ENCODE results near the gene ZNF300.

ZNF300 gene

DNA sequence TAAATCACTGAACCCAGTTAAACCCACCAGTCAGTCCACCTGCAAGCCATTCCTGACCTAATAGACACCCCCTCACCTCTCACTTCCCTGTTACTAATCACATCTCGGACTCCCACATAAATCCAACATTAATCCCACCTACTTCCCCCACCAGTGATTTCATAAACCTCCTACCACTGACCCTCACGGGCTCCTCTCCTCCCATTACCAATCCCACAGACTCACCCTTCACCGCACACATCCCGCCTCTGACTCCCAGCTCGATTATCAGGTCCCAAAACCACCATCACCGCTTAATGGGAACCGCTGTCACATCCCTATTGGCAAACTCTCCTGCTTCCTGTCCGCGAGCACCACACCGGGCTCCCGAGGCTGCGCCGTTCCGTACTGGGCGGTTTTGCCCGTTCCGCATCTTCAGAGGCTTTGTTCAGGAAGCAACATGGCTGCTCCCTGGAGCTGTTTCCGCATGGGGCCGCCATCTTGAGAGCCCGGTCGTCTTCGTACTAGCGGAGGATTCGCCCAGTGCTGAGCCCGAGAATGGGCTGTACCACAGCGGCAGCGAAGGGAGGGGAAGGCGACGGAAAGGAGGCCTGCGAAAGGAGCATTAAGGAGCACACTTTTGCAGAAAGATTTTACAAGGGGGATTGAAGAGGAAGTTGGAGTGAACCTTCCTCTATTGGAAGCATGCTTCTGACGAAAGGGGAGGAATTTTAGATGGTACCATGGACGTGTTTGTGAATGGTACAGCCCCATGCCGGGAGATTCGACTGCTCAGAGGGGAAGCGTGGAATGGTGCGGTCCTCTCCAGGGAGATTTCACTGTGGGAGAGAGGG, at the start of gene ZNF300:
TSS of gene ZNF300 (minus strand) at position 502 of the 833 bp plus-strand sequence. CDS start 1,825 bp downstream, outside the sequence.
- H3K27me3 ChIP-seq (ENCODE audit: insufficient read depth, low read depth, severe bottlenecking): no peaks in the 10 kb centered on the region
- H3K27ac ChIP-seq: peak within 1 kb of the TSS; percentile 99
- H3K4me3 ChIP-seq (ENCODE audit: low read depth, low read length): peak within 1 kb of the TSS; percentile 65
- H3K36me3 ChIP-seq: peaks cover 39% of the 10 kb centered on the region
- H3K9me3 ChIP-seq (ENCODE audit: severe bottlenecking): peaks cover 36% of the 10 kb centered on the region
- TF ChIP-seq, protein P1, sequence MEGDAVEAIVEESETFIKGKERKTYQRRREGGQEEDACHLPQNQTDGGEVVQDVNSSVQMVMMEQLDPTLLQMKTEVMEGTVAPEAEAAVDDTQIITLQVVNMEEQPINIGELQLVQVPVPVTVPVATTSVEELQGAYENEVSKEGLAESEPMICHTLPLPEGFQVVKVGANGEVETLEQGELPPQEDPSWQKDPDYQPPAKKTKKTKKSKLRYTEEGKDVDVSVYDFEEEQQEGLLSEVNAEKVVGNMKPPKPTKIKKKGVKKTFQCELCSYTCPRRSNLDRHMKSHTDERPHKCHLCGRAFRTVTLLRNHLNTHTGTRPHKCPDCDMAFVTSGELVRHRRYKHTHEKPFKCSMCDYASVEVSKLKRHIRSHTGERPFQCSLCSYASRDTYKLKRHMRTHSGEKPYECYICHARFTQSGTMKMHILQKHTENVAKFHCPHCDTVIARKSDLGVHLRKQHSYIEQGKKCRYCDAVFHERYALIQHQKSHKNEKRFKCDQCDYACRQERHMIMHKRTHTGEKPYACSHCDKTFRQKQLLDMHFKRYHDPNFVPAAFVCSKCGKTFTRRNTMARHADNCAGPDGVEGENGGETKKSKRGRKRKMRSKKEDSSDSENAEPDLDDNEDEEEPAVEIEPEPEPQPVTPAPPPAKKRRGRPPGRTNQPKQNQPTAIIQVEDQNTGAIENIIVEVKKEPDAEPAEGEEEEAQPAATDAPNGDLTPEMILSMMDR (IDR thresholded peaks at IDR 0.05; ENCODE audit: low read depth, low read length): no peak
- DNase-seq: peak; percentile 96

DNA sequence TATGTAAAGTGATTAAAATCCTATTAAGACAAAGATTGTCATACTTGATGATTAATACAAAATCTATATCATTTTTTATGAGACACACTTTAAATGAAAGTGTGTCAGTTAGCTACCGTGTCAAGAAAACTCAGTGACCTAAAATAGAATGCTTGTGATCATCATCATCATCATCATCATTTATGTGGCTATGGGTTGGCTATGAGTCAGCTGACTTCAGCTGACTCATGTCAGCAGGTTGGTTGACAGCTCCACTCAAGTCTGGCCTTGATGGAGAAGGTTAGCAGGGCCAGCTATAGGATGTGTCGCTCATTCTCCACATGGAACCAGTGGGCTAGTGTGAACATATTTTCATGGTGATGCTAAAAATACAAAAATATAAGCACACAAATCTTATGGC, 43.8 kb upstream of the ZNF300 start:
- Histone ChIP-seq H3K27me3 (ENCODE audit: insufficient read depth, low read depth, severe bottlenecking) (peaks cover 8% of the 10 kb centered on the region), H3K9me3 (ENCODE audit: severe bottlenecking) (peaks cover 46% of the 10 kb centered on the region), H3K27ac (no peak overlapping the region), H3K4me3 (ENCODE audit: low read depth, low read length) (no peak overlapping the region), H3K36me3 (no peaks in the 10 kb centered on the region)
- TF ChIP-seq, protein P1 (IDR thresholded peaks at IDR 0.05; ENCODE audit: low read depth, low read length): no peak
- no peak for DNase-seq

DNA sequence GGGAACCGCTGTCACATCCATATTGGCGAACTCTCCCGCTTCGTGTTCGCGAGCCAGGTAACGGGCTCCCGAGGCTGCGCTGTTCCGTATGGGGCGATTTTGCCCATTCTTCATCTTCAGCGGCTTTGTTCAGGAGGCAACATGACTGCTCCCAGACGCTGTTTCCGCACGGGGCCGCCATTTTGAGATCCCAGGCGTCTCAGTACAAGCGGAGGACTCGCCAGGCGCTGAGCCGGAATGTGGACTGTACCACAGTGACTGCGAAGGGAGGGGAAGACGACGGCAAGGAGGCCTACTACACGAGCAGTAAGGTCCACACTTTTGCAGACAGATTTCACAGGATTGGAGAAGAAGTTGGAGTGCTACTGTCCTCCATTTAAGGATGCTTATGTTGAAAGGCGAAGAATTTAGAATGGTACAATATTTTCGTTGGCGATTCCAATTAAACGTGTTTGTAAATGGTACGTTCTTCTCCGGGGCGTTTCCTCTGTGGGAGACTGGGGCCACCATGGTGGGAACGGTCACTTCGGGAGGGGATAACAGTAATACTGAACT, 41.6 kb upstream of the ZNF300 start:
- H3K36me3 ChIP-seq: no peaks in the 10 kb centered on the region
- H3K9me3 ChIP-seq (ENCODE audit: severe bottlenecking): peaks cover 36% of the 10 kb centered on the region
- H3K4me3 ChIP-seq (ENCODE audit: low read depth, low read length): peak overlapping the region; percentile 63
- peaks cover 8% of the 10 kb centered on the region for H3K27me3 ChIP-seq (ENCODE audit: insufficient read depth, low read depth, severe bottlenecking)
- H3K27ac ChIP-seq: peak overlapping the region; percentile 79
- TF ChIP-seq, protein P1 (IDR thresholded peaks at IDR 0.05; ENCODE audit: low read depth, low read length): no peak
- DNase-seq: peak; percentile 77

DNA sequence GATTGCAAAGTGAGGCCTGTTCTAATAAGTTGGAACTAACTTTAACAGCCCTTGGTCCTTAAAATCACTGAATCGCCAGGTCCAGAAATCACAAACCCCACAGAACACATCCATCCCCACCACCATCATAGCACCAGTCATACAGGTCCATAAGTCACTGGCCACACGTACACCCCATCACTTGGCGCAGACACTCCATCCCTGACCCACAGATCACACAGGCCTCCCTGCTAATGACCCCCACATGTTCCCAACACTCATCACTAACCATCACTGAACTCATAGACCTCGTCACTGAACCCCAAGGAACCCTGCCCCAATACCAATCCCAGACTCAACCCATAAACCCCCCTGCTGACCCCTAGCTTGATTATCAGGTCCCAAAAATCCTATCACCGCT, 41.2 kb upstream of the ZNF300 start:
- Histone ChIP-seq H3K9me3 (ENCODE audit: severe bottlenecking) (peaks cover 31% of the 10 kb centered on the region), H3K36me3 (no peaks in the 10 kb centered on the region), H3K27ac (peak overlapping the region; percentile 79), H3K27me3 (ENCODE audit: insufficient read depth, low read depth, severe bottlenecking) (peaks cover 8% of the 10 kb centered on the region), H3K4me3 (ENCODE audit: low read depth, low read length) (peak overlapping the region; percentile 63)
- TF ChIP-seq, protein P1 (IDR thresholded peaks at IDR 0.05; ENCODE audit: low read depth, low read length): no peak
- DNase-seq: no peak

DNA sequence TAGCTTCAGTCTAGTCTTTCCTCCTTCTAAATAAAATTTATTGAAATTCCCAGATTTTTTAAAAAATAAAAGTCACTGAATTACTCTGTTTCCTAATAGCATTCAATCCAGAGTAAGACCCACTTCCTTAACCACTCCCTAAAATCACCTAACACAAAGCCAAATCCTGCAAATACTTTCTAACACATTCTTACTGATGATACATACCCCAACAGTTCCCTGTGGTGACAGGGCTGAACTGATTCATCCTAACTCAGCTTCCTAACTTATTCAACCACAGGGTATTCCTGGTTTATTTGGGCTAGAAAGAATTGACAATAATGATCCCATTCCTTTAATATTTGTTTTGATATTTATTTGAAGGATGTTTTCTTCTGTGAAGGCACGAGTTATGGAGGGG, 40.7 kb upstream of the ZNF300 start:
- H3K27ac ChIP-seq: no peak overlapping the region
- H3K27me3 ChIP-seq (ENCODE audit: insufficient read depth, low read depth, severe bottlenecking): peaks cover 8% of the 10 kb centered on the region
- no peaks in the 10 kb centered on the region for H3K36me3 ChIP-seq
- no peak overlapping the region for H3K4me3 ChIP-seq (ENCODE audit: low read depth, low read length)
- no peak for DNase-seq
- TF ChIP-seq, protein P1 (IDR thresholded peaks at IDR 0.05; ENCODE audit: low read depth, low read length): no peak
- peaks cover 28% of the 10 kb centered on the region for H3K9me3 ChIP-seq (ENCODE audit: severe bottlenecking)
